Mammary epithelial cell (primary cell): ENCODE data around the gene MX1.

ENCODE experiments used
- CTCF ChIP-seq, 2 donors: IDR thresholded peaks in 1 of 2; conservative IDR thresholded peaks in 1 of 2; 2 replicates each; pipeline ENCODE4 v1.5.1; 2011 to 2012; ENCODE audit warnings: inconsistent platforms in 2 of 2, low read length in 2 of 2, mild to moderate bottlenecking in 2 of 2, control low read depth in 1 of 2, low read depth in 1 of 2; ENCODE audit not compliant: insufficient read depth in 1 of 2; ENCODE audit errors: extremely low read depth in 1 of 2
- EZH2 ChIP-seq: IDR thresholded peaks from 2 replicates; pipeline ENCODE4 v1.6.1; 2012; ENCODE audit warnings: low read length, inconsistent platforms, borderline replicate concordance

- TF ChIP-seq CTCF (conservative IDR thresholded peaks at IDR 0.05 in 1 of 2, IDR thresholded peaks at IDR 0.05 in 1 of 2; ENCODE audit: extremely low read depth in 1 of 2, insufficient read depth in 1 of 2, low read depth in 1 of 2, low read length in 2 of 2) (no peak), EZH2 (no peak)
Observed at GRCh38 chr21:41490330-41490729, 64.3 kb downstream of the MX1 start.
